HCT116 (cell line): ENCODE data around the gene CRB3. TPM values are rescaled to one million over a fixed set of nuclear protein-coding genes. Genes with fewer than 3 reads are reported as not detected.

ENCODE experiments used
- ATAC-seq: fragments of 200-7000 bp; cut with Tn5 transposase; 2 replicates; pipeline ENCODE4 v1.9.1; 2020; ENCODE audit warnings: mild to moderate bottlenecking, moderate library complexity
- BruUV-seq: library from RNA; stranded (reverse); fragments of 400-500 nt; replicated peaks from 2 replicates; lab custom pipeline; 2021; lab: Mats Ljungman, UMichigan
- CTCF ChIA-PET: fragments of 300-600 bp; sonication (Branson Sonifier 250); formaldehyde crosslinking; loops from one replicate; lab custom pipeline; 2021; ENCODE audit warnings: antibody characterized with exemption; lab: Charles Lee
- POLR2A ChIA-PET: fragments of 300-600, 350-600 bp; sonication (Branson Sonifier 250); formaldehyde crosslinking; loops from one replicate; lab custom pipeline; 2021; ENCODE audit warnings: antibody characterized with exemption; lab: Charles Lee
- RAD21 ChIA-PET, 2 experiments: fragments of 300-600 bp; sonication (Branson Sonifier 250); formaldehyde crosslinking; loops; one replicate each; lab custom pipeline; 2023; ENCODE audit warnings: low total read pairs in 2 of 2; ENCODE audit not compliant: uncharacterized antibody in 2 of 2, unreplicated experiment in 2 of 2, low non-redundant PET in 1 of 2; lab: Charles Lee
- DNase-seq: peaks from one replicate; pipeline ENCODE4 v3.0.0-alpha.2; 2010; ENCODE audit warnings: low read depth, low spot score
- H2AFZ ChIP-seq: fragments of 200-600 bp; shearing (Covaris generic), sonication (generic); 2 replicates; pipeline ENCODE4 v1.6.1; 2017; ENCODE audit warnings: low read depth, mixed run types, mixed read lengths, antibody characterized with exemption, low read length; ENCODE audit not compliant: poor library complexity, severe bottlenecking
- H3K27ac ChIP-seq: 2 replicates; pipeline ENCODE4 v1.5.1; 2012; ENCODE audit warnings: low read depth, low read length
- H3K27me3 ChIP-seq: fragments of 200-600 bp; sonication (generic); 2 replicates; pipeline ENCODE4 v1.6.1; 2016; ENCODE audit warnings: mixed run types, low read length, mixed read lengths; ENCODE audit not compliant: insufficient read depth
- H3K36me3 ChIP-seq, 2 experiments: fragments of 200-500 bp in 1 of 2; fragments of 200-600 bp in 1 of 2; sonication (Bioruptor generic) in 1 of 2; sonication (generic) in 1 of 2; 2 replicates each; pipeline versions ENCODE4 v1.5.1 to v1.6.1; 2014 to 2016; ENCODE audit warnings: low read length in 2 of 2, inconsistent platforms in 1 of 2, mixed read lengths in 1 of 2, mixed run types in 1 of 2; ENCODE audit not compliant: insufficient read depth in 2 of 2, control insufficient read depth in 1 of 2
- H3K4me1 ChIP-seq, 2 experiments: fragments of 200-600 bp in 1 of 2; sonication (generic) in 1 of 2; 2 replicates each; pipeline versions ENCODE4 v1.5.1 to v1.6.1; 2012 to 2017; ENCODE audit warnings: low read length in 2 of 2, inconsistent platforms in 1 of 2, mild to moderate bottlenecking in 1 of 2, mixed read lengths in 1 of 2, mixed run types in 1 of 2, moderate library complexity in 1 of 2; ENCODE audit not compliant: insufficient read depth in 2 of 2, control insufficient read depth in 1 of 2
- H3K4me2 ChIP-seq: fragments of 200-600 bp; sonication (generic); 2 replicates; pipeline ENCODE4 v1.6.1; 2017; ENCODE audit warnings: mixed run types, low read length, mixed read lengths
- H3K4me3 ChIP-seq, 2 experiments: fragments of 200-600 bp in 1 of 2; sonication (generic) in 1 of 2; replicated peaks in 1 of 2; 2 replicates each; pipeline ENCODE4 v1.5.1; 2011 to 2016; ENCODE audit warnings: low read length in 2 of 2, control low read depth in 1 of 2, low read depth in 1 of 2, mild to moderate bottlenecking in 1 of 2, mixed read lengths in 1 of 2, mixed run types in 1 of 2
- H3K79me2 ChIP-seq: fragments of 200-600 bp; sonication (generic); 2 replicates; pipeline ENCODE4 v1.6.1; 2017; ENCODE audit warnings: mild to moderate bottlenecking, mixed run types, low read length, moderate library complexity, mixed read lengths; ENCODE audit not compliant: insufficient read depth
- H3K9ac ChIP-seq: fragments of 200-600 bp; sonication (generic); 2 replicates; pipeline ENCODE4 v1.6.1; 2016; ENCODE audit warnings: low read length, mixed read lengths
- H3K9me2 ChIP-seq: fragments of 200-600 bp; sonication (generic), shearing (Covaris generic); 2 replicates; pipeline ENCODE4 v1.6.1; 2017; ENCODE audit warnings: mixed run types, mild to moderate bottlenecking, moderate library complexity; ENCODE audit not compliant: insufficient read depth
- H3K9me3 ChIP-seq, 2 experiments: fragments of 200-500 bp in 1 of 2; fragments of 200-600 bp in 1 of 2; sonication (Bioruptor generic) in 1 of 2; sonication (generic) in 1 of 2; 2 replicates each; pipeline ENCODE4 v1.6.1; 2014 to 2017; ENCODE audit warnings: low read length in 2 of 2, mixed read lengths in 2 of 2, inconsistent platforms in 1 of 2, low read depth in 1 of 2, mild to moderate bottlenecking in 1 of 2, mixed run types in 1 of 2, moderate library complexity in 1 of 2; ENCODE audit not compliant: control insufficient read depth in 1 of 2, insufficient read depth in 1 of 2
- H4K20me1 ChIP-seq: fragments of 200-600 bp; sonication (generic), shearing (Covaris generic); 2 replicates; pipeline ENCODE4 v1.6.1; 2017; ENCODE audit warnings: mixed run types, mild to moderate bottlenecking, moderate library complexity; ENCODE audit not compliant: insufficient read depth
- CBX3 ChIP-seq: IDR thresholded peaks from 2 replicates; pipeline ENCODE4 v1.6.1; 2012; ENCODE audit warnings: low read depth
- EGR1 ChIP-seq: IDR thresholded peaks from 2 replicates; pipeline ENCODE4 v1.6.1; 2012; ENCODE audit warnings: low read depth
- EZH2 ChIP-seq: fragments of 200-600 bp; sonication (generic); IDR thresholded peaks from 2 replicates; pipeline ENCODE4 v1.6.1; 2017; ENCODE audit warnings: antibody characterized with exemption, mixed run types
- EZH2phosphoT487 ChIP-seq: fragments of 200-600 bp; IDR thresholded peaks from 2 replicates; pipeline ENCODE4 v1.6.1; 2018; ENCODE audit warnings: antibody characterized with exemption, borderline replicate concordance
- RAD21 ChIP-seq: IDR thresholded peaks from 2 replicates; pipeline ENCODE4 v1.6.1; 2012; ENCODE audit warnings: low read depth, mild to moderate bottlenecking
- SIN3A ChIP-seq: IDR thresholded peaks from 2 replicates; pipeline ENCODE4 v1.6.1; 2012; ENCODE audit warnings: low read depth
- SRF ChIP-seq: IDR thresholded peaks from 2 replicates; pipeline ENCODE4 v1.6.1; 2012; ENCODE audit warnings: low read depth
- YY1 ChIP-seq: IDR thresholded peaks from 2 replicates; pipeline ENCODE4 v1.6.1; 2011; ENCODE audit warnings: low read length, low read depth, moderate library complexity, mild to moderate bottlenecking; ENCODE audit not compliant: insufficient replicate concordance; ENCODE audit errors: extremely low read depth
- ZFX ChIP-seq: fragments of 450-650 bp; IDR thresholded peaks from 2 replicates; pipeline ENCODE4 v1.6.1; 2017
- intact Hi-C: fragments of 100-400 bp; cut with micrococcal nuclease; formaldehyde crosslinking; loops from 2 replicates; pipeline ENCODE4 v1.10.0; 2022
- total RNA-seq: library from RNA; stranded (reverse); gene quantifications from one replicate; pipeline ENCODE4 v1.2.1, GENCODE V29; 2021; ENCODE audit not compliant: unreplicated experiment
- TF ChIP-seq, protein P1 (sequence below): IDR thresholded peaks from 2 replicates; pipeline ENCODE4 v1.6.1; 2012
- TF ChIP-seq, protein P2 (sequence below): IDR thresholded peaks from 2 replicates; pipeline ENCODE4 v1.6.1; 2012
- TF ChIP-seq, protein P3 (sequence below): IDR thresholded peaks from 2 replicates; pipeline ENCODE4 v1.6.1; 2012; ENCODE audit warnings: low read depth

The CRB3 gene
- total RNA-seq, 1 experiment from 2014 or later: 40.5 TPM

DNA sequence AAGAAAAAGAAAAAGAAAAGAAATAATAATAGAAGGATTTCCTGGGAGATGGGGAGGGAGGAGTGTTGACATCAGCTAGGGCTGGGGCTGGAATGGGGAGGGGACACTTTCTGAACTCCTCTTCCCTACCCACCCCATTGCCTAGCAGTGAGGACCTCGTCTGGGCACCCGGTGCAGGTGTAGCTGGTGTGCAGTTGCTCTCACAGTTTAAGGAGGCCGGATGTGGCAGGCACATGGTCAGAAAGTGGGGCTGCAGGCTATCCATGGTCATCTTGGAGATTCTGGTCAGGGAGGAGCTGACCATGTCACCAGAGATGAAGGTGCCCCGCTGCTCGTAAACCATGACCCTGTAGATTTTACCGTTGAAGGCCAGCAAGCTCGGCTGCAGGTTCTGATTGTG lies 46.5 kb downstream of the CRB3 start:
- TF ChIP-seq RAD21: no peak
- no peak for TF ChIP-seq EZH2phosphoT487
- TF ChIP-seq, protein P1, sequence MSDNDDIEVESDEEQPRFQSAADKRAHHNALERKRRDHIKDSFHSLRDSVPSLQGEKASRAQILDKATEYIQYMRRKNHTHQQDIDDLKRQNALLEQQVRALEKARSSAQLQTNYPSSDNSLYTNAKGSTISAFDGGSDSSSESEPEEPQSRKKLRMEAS: no peak
- no peak for TF ChIP-seq SRF
- ChIA-PET POLR2A (no interaction called here), RAD21 (no interaction called here), CTCF (no interaction called here)
- Histone ChIP-seq H3K9me2 (no peaks in the 10 kb centered on the region), H3K4me2 (no peak overlapping the region), H3K9me3 (no peaks in the 10 kb centered on the region), H3K36me3 (no peaks in the 10 kb centered on the region), H3K27me3 (no peaks in the 10 kb centered on the region), H3K9ac (no peak overlapping the region), H2AFZ (no peak overlapping the region), H3K27ac (no peak overlapping the region), H3K79me2 (no peaks in the 10 kb centered on the region), H4K20me1 (no peaks in the 10 kb centered on the region), H3K4me1 (peaks cover 2 to 4% of the 10 kb centered on the region in 2 experiments; a peak in 3 of 4 replicates), H3K4me3 (no peak overlapping the region)
- 0 out of 2 replicates have a peak, but pooled peaks have one; percentile 36 for ATAC-seq
- no TSS peak for BruUV-seq
- DNase-seq: no peak
- intact Hi-C loops: no loop called here

DNA sequence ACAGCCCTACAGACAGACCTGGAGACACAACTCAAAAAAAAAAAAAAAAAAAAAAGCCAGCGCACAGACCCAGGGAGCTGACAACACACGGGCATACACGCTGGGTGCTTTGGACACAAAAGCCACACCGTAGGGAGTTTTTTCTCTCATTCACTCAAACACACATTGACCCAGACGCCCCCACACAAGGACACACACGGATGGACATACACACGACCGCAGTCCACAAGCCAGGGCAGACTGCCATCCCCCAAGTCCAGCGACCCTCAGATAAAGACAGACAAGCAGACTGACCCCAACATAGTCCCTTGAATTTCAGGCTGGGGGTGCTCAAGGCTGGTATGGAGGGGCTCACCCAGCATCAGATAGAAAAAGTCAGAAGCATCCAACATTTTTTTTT lies 50.0 kb downstream of the CRB3 start:
- Histone ChIP-seq H3K4me2 (no peak overlapping the region), H3K9me2 (no peaks in the 10 kb centered on the region), H3K9ac (no peak overlapping the region), H3K9me3 (no peaks in the 10 kb centered on the region), H3K4me3 (no peak overlapping the region), H3K27me3 (no peaks in the 10 kb centered on the region), H4K20me1 (no peaks in the 10 kb centered on the region), H3K36me3 (no peaks in the 10 kb centered on the region), H3K27ac (no peak overlapping the region), H3K4me1 (peaks cover 5 to 24% of the 10 kb centered on the region in 2 experiments; a peak in 3 of 4 replicates), H2AFZ (no peak overlapping the region), H3K79me2 (no peaks in the 10 kb centered on the region)
- ChIA-PET CTCF (no interaction called here), RAD21 (no interaction called here), POLR2A (no interaction called here)
- DNase-seq (no peak), ATAC-seq (no peak)
- TF ChIP-seq YY1 (no peak), EZH2phosphoT487 (no peak), EGR1 (no peak), CBX3 (no peak), ZFX (no peak), SIN3A (no peak), EZH2 (no peak)
- TF ChIP-seq, protein P2, sequence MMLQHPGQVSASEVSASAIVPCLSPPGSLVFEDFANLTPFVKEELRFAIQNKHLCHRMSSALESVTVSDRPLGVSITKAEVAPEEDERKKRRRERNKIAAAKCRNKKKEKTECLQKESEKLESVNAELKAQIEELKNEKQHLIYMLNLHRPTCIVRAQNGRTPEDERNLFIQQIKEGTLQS: no peak
- TF ChIP-seq, protein P3, sequence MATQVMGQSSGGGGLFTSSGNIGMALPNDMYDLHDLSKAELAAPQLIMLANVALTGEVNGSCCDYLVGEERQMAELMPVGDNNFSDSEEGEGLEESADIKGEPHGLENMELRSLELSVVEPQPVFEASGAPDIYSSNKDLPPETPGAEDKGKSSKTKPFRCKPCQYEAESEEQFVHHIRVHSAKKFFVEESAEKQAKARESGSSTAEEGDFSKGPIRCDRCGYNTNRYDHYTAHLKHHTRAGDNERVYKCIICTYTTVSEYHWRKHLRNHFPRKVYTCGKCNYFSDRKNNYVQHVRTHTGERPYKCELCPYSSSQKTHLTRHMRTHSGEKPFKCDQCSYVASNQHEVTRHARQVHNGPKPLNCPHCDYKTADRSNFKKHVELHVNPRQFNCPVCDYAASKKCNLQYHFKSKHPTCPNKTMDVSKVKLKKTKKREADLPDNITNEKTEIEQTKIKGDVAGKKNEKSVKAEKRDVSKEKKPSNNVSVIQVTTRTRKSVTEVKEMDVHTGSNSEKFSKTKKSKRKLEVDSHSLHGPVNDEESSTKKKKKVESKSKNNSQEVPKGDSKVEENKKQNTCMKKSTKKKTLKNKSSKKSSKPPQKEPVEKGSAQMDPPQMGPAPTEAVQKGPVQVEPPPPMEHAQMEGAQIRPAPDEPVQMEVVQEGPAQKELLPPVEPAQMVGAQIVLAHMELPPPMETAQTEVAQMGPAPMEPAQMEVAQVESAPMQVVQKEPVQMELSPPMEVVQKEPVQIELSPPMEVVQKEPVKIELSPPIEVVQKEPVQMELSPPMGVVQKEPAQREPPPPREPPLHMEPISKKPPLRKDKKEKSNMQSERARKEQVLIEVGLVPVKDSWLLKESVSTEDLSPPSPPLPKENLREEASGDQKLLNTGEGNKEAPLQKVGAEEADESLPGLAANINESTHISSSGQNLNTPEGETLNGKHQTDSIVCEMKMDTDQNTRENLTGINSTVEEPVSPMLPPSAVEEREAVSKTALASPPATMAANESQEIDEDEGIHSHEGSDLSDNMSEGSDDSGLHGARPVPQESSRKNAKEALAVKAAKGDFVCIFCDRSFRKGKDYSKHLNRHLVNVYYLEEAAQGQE: no peak
- intact Hi-C loops: no loop called here
- no TSS peak for BruUV-seq
